GM18909 (cell line): ENCODE measurements around the gene MRNIP.

ENCODE experiments used
- ATAC-seq: cut with Tn5 transposase; IDR thresholded peaks from one replicate; pipeline ENCODE4 v1.9.1; 2021; ENCODE audit warnings: mild to moderate bottlenecking; ENCODE audit not compliant: unreplicated experiment, poor library complexity

MRNIP gene

GRCh38 chr5:179889885-179890284 is 31.3 kb upstream of the MRNIP start:
- no peak for ATAC-seq

GRCh38 chr5:179887802-179888201 is 29.2 kb upstream of the MRNIP start:
- ATAC-seq, result no peak

- ATAC-seq, result no peak
Measured at GRCh38 chr5:179887095-179887494, 28.5 kb upstream of the MRNIP start.

GRCh38 chr5:179886190-179886911 is 27.7 kb upstream of the MRNIP start:
- no peak for ATAC-seq

GRCh38 chr5:179885491-179886090 is 27.0 kb upstream of the MRNIP start:
- ATAC-seq, result no peak

GRCh38 chr5:179883163-179883562 is 24.5 kb upstream of the MRNIP start:
- no peak for ATAC-seq

GRCh38 chr5:179882338-179882737 is 23.7 kb upstream of the MRNIP start:
- ATAC-seq, result no peak

- ATAC-seq, result no peak
Measured at GRCh38 chr5:179880848-179881590, 22.4 kb upstream of the MRNIP start.

GRCh38 chr5:179880066-179880650 is 21.5 kb upstream of the MRNIP start:
- no peak for ATAC-seq

- no peak for ATAC-seq
Measured at GRCh38 chr5:179879690-179880010, 21.0 kb upstream of the MRNIP start.

GRCh38 chr5:179879003-179879689 is 20.5 kb upstream of the MRNIP start:
- ATAC-seq, result no peak

- ATAC-seq, result no peak
Measured at GRCh38 chr5:179878222-179879002, 19.8 kb upstream of the MRNIP start.

- ATAC-seq, result no peak
Measured at GRCh38 chr5:179876610-179876952, 18.0 kb upstream of the MRNIP start.

- no peak for ATAC-seq
Measured at GRCh38 chr5:179875741-179876609, 17.4 kb upstream of the MRNIP start.

GRCh38 chr5:179874536-179875292 is 16.1 kb upstream of the MRNIP start:
- ATAC-seq, result no peak

GRCh38 chr5:179874136-179874535 is 15.5 kb upstream of the MRNIP start:
- no peak for ATAC-seq

- ATAC-seq, result no peak
Measured at GRCh38 chr5:179873588-179874110, 15.0 kb upstream of the MRNIP start.
